WTC11 (cell line): ENCODE measurements around the gene DNAL4. TPM values are rescaled to one million over a fixed set of nuclear protein-coding genes. Genes with fewer than 3 reads are reported as not detected.

Experiments
- ATF1 ChIP-seq: sonication (generic); formaldehyde crosslinking; IDR thresholded peaks from 2 replicates; pipeline ENCODE4 v1.8.1; 2023; ENCODE audit warnings: mild to moderate bottlenecking, moderate library complexity, missing genetic modification reagents
- ATF3 ChIP-seq: sonication (generic); formaldehyde crosslinking; conservative IDR thresholded peaks from 2 replicates; pipeline ENCODE4 v1.8.1; 2022; ENCODE audit warnings: mild to moderate bottlenecking, missing genetic modification reagents
- CDX4 ChIP-seq: fragments of 250-450 bp; sonication (Bioruptor Pico); IDR thresholded peaks from 2 replicates; pipeline ENCODE4 v1.9.0; 2021; ENCODE audit warnings: moderate library complexity, mild to moderate bottlenecking, inconsistent platforms, borderline replicate concordance
- ELF4 ChIP-seq: sonication (generic); formaldehyde crosslinking; IDR thresholded peaks from 2 replicates; pipeline ENCODE4 v1.8.1; 2022; ENCODE audit warnings: low read depth, mild to moderate bottlenecking, moderate library complexity, missing genetic modification reagents
- JAZF1 ChIP-seq: fragments of 250-450 bp; sonication (Bioruptor Pico); IDR thresholded peaks from 2 replicates; pipeline ENCODE4 v1.9.0; 2021; ENCODE audit warnings: moderate library complexity, mild to moderate bottlenecking, inconsistent platforms
- JUN ChIP-seq: sonication (generic); formaldehyde crosslinking; IDR thresholded peaks from 2 replicates; pipeline ENCODE4 v1.8.0; 2023; ENCODE audit warnings: mild to moderate bottlenecking, missing genetic modification reagents
- MAX ChIP-seq: sonication (generic); formaldehyde crosslinking; IDR thresholded peaks from 2 replicates; pipeline ENCODE4 v1.8.0; 2022; ENCODE audit warnings: mild to moderate bottlenecking, missing genetic modification reagents
- MYBL2 ChIP-seq: sonication (generic); formaldehyde crosslinking; IDR thresholded peaks from 2 replicates; pipeline ENCODE4 v1.8.1; 2023; ENCODE audit warnings: mild to moderate bottlenecking, moderate library complexity, missing genetic modification reagents
- NFYB ChIP-seq: sonication (generic); formaldehyde crosslinking; conservative IDR thresholded peaks from 2 replicates; pipeline ENCODE4 v1.8.0; 2022; ENCODE audit warnings: low read depth, missing genetic modification reagents
- PRDM15 ChIP-seq: sonication (generic); formaldehyde crosslinking; IDR thresholded peaks from 2 replicates; pipeline ENCODE4 v1.8.0; 2022; ENCODE audit warnings: missing genetic modification reagents
- PREB ChIP-seq: sonication (generic); formaldehyde crosslinking; IDR thresholded peaks from 2 replicates; pipeline ENCODE4 v1.8.1; 2022; ENCODE audit warnings: mild to moderate bottlenecking, missing genetic modification reagents, moderate library complexity, borderline replicate concordance
- SP1 ChIP-seq: sonication (generic); formaldehyde crosslinking; conservative IDR thresholded peaks from 2 replicates; pipeline ENCODE4 v1.8.1; 2022; ENCODE audit warnings: missing genetic modification reagents
- TCF7 ChIP-seq: sonication (generic); formaldehyde crosslinking; IDR thresholded peaks from 2 replicates; pipeline ENCODE4 v1.8.0; 2022; ENCODE audit warnings: mild to moderate bottlenecking, low read depth, missing genetic modification reagents, moderate library complexity
- ZBTB21 ChIP-seq: sonication (generic); formaldehyde crosslinking; IDR thresholded peaks from 2 replicates; pipeline ENCODE4 v1.8.1; 2023; ENCODE audit warnings: mild to moderate bottlenecking, missing genetic modification reagents, borderline replicate concordance
- ZMAT4 ChIP-seq: fragments of 250-450 bp; sonication (Bioruptor Pico); IDR thresholded peaks from 2 replicates; pipeline ENCODE4 v1.9.0; 2021; ENCODE audit warnings: mild to moderate bottlenecking
- ZNF121 ChIP-seq: sonication (generic); formaldehyde crosslinking; IDR thresholded peaks from 2 replicates; pipeline ENCODE4 v1.8.0; 2023; ENCODE audit warnings: missing genetic modification reagents
- ZNF317 ChIP-seq: sonication (generic); formaldehyde crosslinking; IDR thresholded peaks from 2 replicates; pipeline ENCODE4 v1.8.1; 2023; ENCODE audit warnings: low read depth, mild to moderate bottlenecking, moderate library complexity, missing genetic modification reagents, borderline replicate concordance
- ZNF512 ChIP-seq: sonication (generic); formaldehyde crosslinking; IDR thresholded peaks from 2 replicates; pipeline ENCODE4 v1.8.1; 2022; ENCODE audit warnings: missing genetic modification reagents, borderline replicate concordance
- ZNF532 ChIP-seq: fragments of 250-450 bp; sonication (Bioruptor Pico); IDR thresholded peaks from 2 replicates; pipeline ENCODE4 v1.9.0; 2021; ENCODE audit warnings: mild to moderate bottlenecking, borderline replicate concordance
- ZSCAN18 ChIP-seq: fragments of 250-450 bp; sonication (Bioruptor Pico); IDR thresholded peaks from 2 replicates; pipeline ENCODE4 v2.1.2; 2022; ENCODE audit warnings: mild to moderate bottlenecking, moderate library complexity
- total RNA-seq: library from RNA; stranded (reverse); gene quantifications from 3 replicates; pipeline ENCODE4 v1.2.3, GENCODE V29; 2021

Gene DNAL4
- total RNA-seq, 1 experiment from 2014 or later: 11.8 TPM

- TF ChIP-seq ATF3 (CRISPR knock-in tag) (no peak), ZNF512 (CRISPR knock-in tag) (no peak), SP1 (CRISPR knock-in tag) (no peak; the same call in 1 of the 2 replicates), ZSCAN18 (CRISPR knock-in tag) (0 out of 2 replicates have a peak, but pooled peaks have one; percentile 68), PREB (0 out of 2 replicates have a peak, but pooled peaks have one; percentile 26), ZNF317 (no peak), JAZF1 (no peak), ZBTB21 (peak; percentile 42; the same call in 1 of the 2 replicates), MAX (peak; percentile 55; the same call in 1 of the 2 replicates), ATF1 (no peak; the same call in 1 of the 2 replicates), ZNF121 (CRISPR knock-in tag) (0 out of 2 replicates have a peak, but pooled peaks have one; percentile 68), MYBL2 (CRISPR knock-in tag) (no peak), CDX4 (CRISPR knock-in tag) (no peak), TCF7 (CRISPR knock-in tag) (peak; percentile 32; the same call in 1 of the 2 replicates), ZNF532 (CRISPR knock-in tag) (no peak), PRDM15 (no peak), ELF4 (CRISPR knock-in tag) (no peak), JUN (CRISPR knock-in tag) (peak; percentile 86; the same call in 1 of the 2 replicates), NFYB (no peak), ZMAT4 (CRISPR knock-in tag) (no peak)
Measured at GRCh38 chr22:38824585-38824984, 30.6 kb upstream of the DNAL4 start (continued).
